Aorta (tissue), 5 donors: ENCODE data around the gene NFIA. TPM values are rescaled to one million over a fixed set of nuclear protein-coding genes. Genes with fewer than 3 reads are reported as not detected.

Source experiments
- ATAC-seq: fragments of 200-7000 bp; cut with Tn5 transposase; one replicate; pipeline ENCODE4 v1.9.1; 2022; ENCODE audit warnings: moderate library complexity; ENCODE audit not compliant: low FRiP score
- DNase-seq, 2 donors: peaks; one replicate each; pipeline ENCODE4 v3.0.0-alpha.2; 2020
- H3K27ac ChIP-seq, 2 donors: one replicate each; pipeline ENCODE4 v1.5.1; 2013; ENCODE audit warnings: low read length in 2 of 2, mild to moderate bottlenecking in 2 of 2, moderate library complexity in 2 of 2, control low read depth in 1 of 2, inconsistent platforms in 1 of 2, low read depth in 1 of 2
- H3K27me3 ChIP-seq, 2 donors: one replicate each; pipeline ENCODE4 v1.6.1; 2013; ENCODE audit warnings: control low read depth in 1 of 2, low read length in 1 of 2, mild to moderate bottlenecking in 1 of 2, moderate library complexity in 1 of 2; ENCODE audit not compliant: insufficient read depth in 2 of 2, control insufficient read depth in 1 of 2
- H3K36me3 ChIP-seq, 2 donors: one replicate each; pipeline ENCODE4 v1.6.1; 2013; ENCODE audit warnings: control low read depth in 1 of 2, low read length in 1 of 2, mild to moderate bottlenecking in 1 of 2; ENCODE audit not compliant: insufficient read depth in 2 of 2, control insufficient read depth in 1 of 2
- H3K4me1 ChIP-seq, 2 donors: one replicate each; pipeline ENCODE4 v1.6.1; 2013; ENCODE audit warnings: low read length in 2 of 2, control low read depth in 1 of 2, mild to moderate bottlenecking in 1 of 2, moderate library complexity in 1 of 2; ENCODE audit not compliant: insufficient read depth in 2 of 2, control insufficient read depth in 1 of 2
- H3K4me3 ChIP-seq, 2 donors: one replicate each; pipeline ENCODE4 v1.5.1; 2013; ENCODE audit warnings: low read length in 2 of 2, control low read depth in 1 of 2, mild to moderate bottlenecking in 1 of 2
- H3K9me3 ChIP-seq: one replicate; pipeline ENCODE4 v1.6.1; 2013; ENCODE audit warnings: mild to moderate bottlenecking, low read length; ENCODE audit not compliant: control insufficient read depth
- WGBS, 2 donors: extraction: QIAGEN DNeasy Blood & Tissue Kit; methylation state at CpG; one replicate each; pipeline ENCODE4 v1.1.7; 2013; 5-methylcytosine and 5-hydroxymethylcytosine counted together
- intact Hi-C, 2 donors: fragments of 100-400 bp; cut with DNase I; formaldehyde crosslinking; loops; one replicate each; pipeline versions ENCODE4 v1.14.2 to v1.15.0; 2022
- polyA plus RNA-seq, 2 donors: library from polyadenylated mRNA; stranded (reverse); fragments of 200-250 nt; gene quantifications; one replicate each; pipeline ENCODE4 v1.2.3, GENCODE V29; 2013
- total RNA-seq, 2 donors: library from RNA; stranded (reverse); fragmentation: NEBNext Ultra II Directional; extraction: Animal tissue kit (Norgen Biotek cat#: 25700); gene quantifications; one replicate each; pipeline ENCODE4 v1.2.1, GENCODE V29; 2021
- donor health status: healthy with polysubstance abuse.
- donor health status: Bipolar disorder and iron deficiency.
- donor health status: DM: no; HTN: no; CAD: no.
- donor health status: DM: no; HTN: no; CAD: no.
- donor health status: DM: yes; HTN: yes; CAD: no.

Gene NFIA
- total and polyA plus RNA-seq, 4 donors: 15.3 to 221 (median 82.4) TPM

DNA sequence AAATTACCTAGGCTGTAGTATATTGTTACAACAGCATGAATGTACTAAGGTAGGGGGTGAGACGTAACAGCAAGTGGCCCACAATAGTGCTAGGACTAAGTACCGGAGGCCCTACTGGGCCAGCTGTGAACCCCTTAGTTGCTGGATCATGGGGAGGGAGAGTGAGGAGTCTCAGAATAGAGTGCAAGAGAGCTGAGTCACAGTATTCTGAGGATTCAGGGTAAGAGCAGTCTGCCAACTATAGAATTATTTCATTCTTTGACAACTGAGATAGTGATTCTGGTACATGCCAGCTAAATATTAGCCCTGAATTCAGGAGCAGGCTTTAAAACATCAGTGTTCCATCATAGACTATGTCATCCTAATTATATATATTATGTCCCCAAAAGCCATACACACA is 423.9 kb downstream of the NFIA start:
- WGBS, 2 donors: 77 to 81% methylated on average over 2 of the region's 2 CpGs
- Histone ChIP-seq H3K27ac (no peak overlapping the region), H3K36me3 (no peaks in the 10 kb centered on the region), H3K4me3 (no peak overlapping the region), H3K4me1 (no peaks in the 10 kb centered on the region), H3K9me3 (no peaks in the 10 kb centered on the region), H3K27me3 (no peaks in the 10 kb centered on the region)
- ATAC-seq (no peak), DNase-seq (no peak)
- intact Hi-C loops: no loop called here

DNA sequence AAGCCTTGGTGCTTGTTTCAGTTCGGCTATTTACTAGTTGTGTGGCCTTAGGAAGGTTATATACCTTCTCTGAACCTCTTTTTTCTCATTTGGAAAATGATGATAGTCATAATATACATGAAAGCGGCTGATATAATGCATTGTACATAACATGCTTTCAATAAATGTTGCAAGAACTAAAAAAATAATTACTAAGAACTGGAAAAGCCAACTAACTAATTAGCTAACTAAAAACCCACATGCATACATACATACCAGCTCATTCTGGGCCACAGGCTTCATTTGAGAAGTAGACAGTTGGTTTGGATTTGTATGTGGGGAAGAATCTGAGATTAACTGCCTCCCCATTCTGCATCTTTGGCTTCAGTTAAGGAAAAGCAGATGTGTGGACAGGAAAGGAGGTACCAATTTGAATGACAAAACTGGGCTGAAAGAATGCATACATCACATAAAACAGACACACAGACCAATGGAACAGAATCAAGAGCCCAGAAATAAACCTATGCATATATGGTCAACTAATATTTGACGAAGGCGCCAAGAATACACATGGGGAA is 424.7 kb downstream of the NFIA start:
- no peak overlapping the region for H3K27ac ChIP-seq
- no peak overlapping the region for H3K4me3 ChIP-seq
- intact Hi-C loops: no loop called here
- H3K4me1 ChIP-seq: no peaks in the 10 kb centered on the region
- WGBS, 2 donors: 94 to 97% methylated on average over 4 of the region's 4 CpGs
- ATAC-seq (no peak), DNase-seq (no peak)
- H3K9me3 ChIP-seq: no peaks in the 10 kb centered on the region
- H3K27me3 ChIP-seq: no peaks in the 10 kb centered on the region
- no peaks in the 10 kb centered on the region for H3K36me3 ChIP-seq
